Endothelial cell of umbilical vein (primary cell): ENCODE data around the gene FSD2. TPM values are rescaled to one million over a fixed set of nuclear protein-coding genes. Genes with fewer than 3 reads are reported as not detected.

ENCODE experiments used
- BruUV-seq: library from RNA; stranded (reverse); fragments of 400-500 nt; replicated peaks from 2 replicates; lab custom pipeline; 2021; lab: Mats Ljungman, UMichigan
- CTCF ChIA-PET: fragments of 300-600, 350-600 bp; sonication (Branson Sonifier 250); formaldehyde crosslinking; loops from one replicate; lab custom pipeline; 2021; ENCODE audit warnings: antibody characterized with exemption, inconsistent platforms; lab: Charles Lee
- POLR2A ChIA-PET: fragments of 300-600, 350-600 bp; sonication (Branson Sonifier 250); formaldehyde crosslinking; loops from one replicate; lab custom pipeline; 2021; ENCODE audit warnings: antibody characterized with exemption, inconsistent platforms; lab: Charles Lee
- DNase-seq: peaks from one replicate; pipeline ENCODE4 v3.0.0-alpha.2; 2011; ENCODE audit warnings: low read depth, low spot score
- FAIRE-seq: peaks from 2 replicates; lab custom pipeline; 2011; peaks lifted over from hg19 to GRCh38; lab: Jason Lieb, UNC
- H2AFZ ChIP-seq: 2 replicates; pipeline ENCODE4 v1.6.0; 2012; ENCODE audit warnings: low read depth, low read length, control low read depth, inconsistent platforms
- H3K27ac ChIP-seq: 2 replicates; pipeline ENCODE4 v1.5.1; 2011; ENCODE audit warnings: low read depth, mild to moderate bottlenecking, control low read depth, low read length, moderate library complexity; ENCODE audit not compliant: insufficient read depth
- H3K27me3 ChIP-seq, 2 experiments: 2 replicates each; pipeline versions ENCODE4 v1.6.0 to v1.6.1; 2011; ENCODE audit warnings: low read length in 2 of 2, mixed read lengths in 1 of 2; ENCODE audit not compliant: control insufficient read depth in 2 of 2, insufficient read depth in 2 of 2
- H3K36me3 ChIP-seq, 2 experiments: 2 replicates in 1 of 2; 3 replicates in 1 of 2; pipeline ENCODE4 v1.5.1; 2011; ENCODE audit warnings: low read length in 2 of 2, mild to moderate bottlenecking in 1 of 2, moderate library complexity in 1 of 2; ENCODE audit not compliant: control insufficient read depth in 2 of 2, insufficient read depth in 2 of 2; ENCODE audit errors: extremely low read depth in 1 of 2
- H3K4me1 ChIP-seq: 3 replicates; pipeline ENCODE4 v1.5.1; 2011; ENCODE audit warnings: mild to moderate bottlenecking, low read length; ENCODE audit not compliant: control insufficient read depth, insufficient read depth; ENCODE audit errors: extremely low read depth
- H3K4me2 ChIP-seq: 2 replicates; pipeline ENCODE4 v1.6.1; 2011; ENCODE audit warnings: low read length, control low read depth, mixed read lengths; ENCODE audit not compliant: insufficient read depth
- H3K4me3 ChIP-seq, 3 experiments: fragments of 200-600 bp in 1 of 3; sonication (generic), shearing (Covaris generic) in 1 of 3; replicated peaks in 1 of 3; 2 replicates each; pipeline ENCODE4 v1.5.1; 2011 to 2016; ENCODE audit warnings: control low read depth in 3 of 3, low read length in 3 of 3, mild to moderate bottlenecking in 2 of 3, inconsistent platforms in 1 of 3, low read depth in 1 of 3, moderate library complexity in 1 of 3; ENCODE audit not compliant: insufficient read depth in 1 of 3
- H3K79me2 ChIP-seq: 2 replicates; pipeline ENCODE4 v1.6.0; 2012; ENCODE audit warnings: low read length, inconsistent platforms; ENCODE audit not compliant: control insufficient read depth, insufficient read depth
- H3K9ac ChIP-seq: replicated peaks from 2 replicates; pipeline ENCODE3; 2011; ENCODE audit warnings: low read length, control low read depth; ENCODE audit not compliant: insufficient read depth; ENCODE audit errors: extremely low read depth
- H3K9me1 ChIP-seq: replicated peaks from 3 replicates; pipeline ENCODE4 v1.6.0; 2011; ENCODE audit warnings: mild to moderate bottlenecking, low read length; ENCODE audit not compliant: control insufficient read depth, insufficient read depth; ENCODE audit errors: extremely low read depth
- H3K9me3 ChIP-seq: replicated peaks from 2 replicates; pipeline ENCODE4 v1.5.1; 2012; ENCODE audit warnings: low read length, inconsistent platforms; ENCODE audit not compliant: control insufficient read depth, insufficient read depth
- H4K20me1 ChIP-seq: replicated peaks from 2 replicates; pipeline ENCODE3; 2011; ENCODE audit warnings: mild to moderate bottlenecking, low read length; ENCODE audit not compliant: control insufficient read depth, insufficient read depth; ENCODE audit errors: extremely low read depth
- CTCF ChIP-seq, 2 donors: IDR thresholded peaks; 1 replicate in 1 of 2; 2 replicates in 1 of 2; pipeline ENCODE4 v1.5.1; 2011; ENCODE audit warnings: low read length in 2 of 2, mild to moderate bottlenecking in 2 of 2, moderate library complexity in 2 of 2, control low read depth in 1 of 2, inconsistent platforms in 1 of 2, low read depth in 1 of 2; ENCODE audit not compliant: insufficient read depth in 1 of 2; ENCODE audit errors: extremely low read depth in 1 of 2
- EZH2 ChIP-seq: IDR thresholded peaks from 2 replicates; pipeline ENCODE4 v1.6.1; 2012; ENCODE audit warnings: borderline replicate concordance, low read depth, mild to moderate bottlenecking, moderate library complexity, low read length, inconsistent platforms; ENCODE audit not compliant: severe bottlenecking
- FOS ChIP-seq: IDR thresholded peaks from 2 replicates; pipeline ENCODE4 v1.6.1; 2011; ENCODE audit warnings: mild to moderate bottlenecking, low read length, moderate library complexity, borderline replicate concordance; ENCODE audit not compliant: insufficient read depth
- GATA2 ChIP-seq: IDR thresholded peaks from 2 replicates; pipeline ENCODE4 v1.7.0; 2011; ENCODE audit warnings: low read depth, mild to moderate bottlenecking, moderate library complexity, mixed read lengths, low read length; ENCODE audit not compliant: insufficient read length, insufficient read depth
- JUN ChIP-seq: IDR thresholded peaks from 2 replicates; pipeline ENCODE4 v1.6.1; 2011; ENCODE audit warnings: borderline replicate concordance, low read depth; ENCODE audit not compliant: insufficient read length, insufficient read depth
- MAX ChIP-seq: IDR thresholded peaks from 2 replicates; pipeline ENCODE4 v1.6.1; 2011; ENCODE audit not compliant: insufficient read depth, insufficient read length
- MYC ChIP-seq: IDR thresholded peaks from one replicate; pipeline ENCODE4 v1.6.1; 2011; ENCODE audit warnings: mild to moderate bottlenecking, low read depth, low read length
- POLR2A ChIP-seq: IDR thresholded peaks from 2 replicates; pipeline ENCODE4 v1.6.1; 2012; ENCODE audit warnings: low read depth, mild to moderate bottlenecking, control low read depth, low read length
- POLR2AphosphoS5 ChIP-seq: IDR thresholded peaks from 2 replicates; pipeline ENCODE4 v1.6.1; 2012; ENCODE audit warnings: low read depth, mild to moderate bottlenecking, control low read depth, low read length, moderate library complexity; ENCODE audit not compliant: insufficient read depth
- dilution Hi-C: fragments of 300-500 bp; cut with MboI; formaldehyde crosslinking; loops from one replicate; pipeline ENCODE4 v1.15.0; 2019; ENCODE audit warnings: low sequenced_read_pairs; ENCODE audit not compliant: extremely low pct_ligation_motif_present
- intact Hi-C: fragments of 100-400 bp; cut with micrococcal nuclease; formaldehyde crosslinking; loops from one replicate; pipeline ENCODE4 v1.10.0; 2022
- polyA plus RNA-seq, 4 experiments: library from polyadenylated mRNA; depleted of rRNA in 3 of 4; stranded (reverse) in 3 of 4; unstranded in 1 of 4; fragments of >200 nt; gene quantifications; 2 replicates each; pipeline versions ENCODE4 v1.2.1 to v1.2.3, GENCODE V29; 2011 to 2012; ENCODE audit warnings: missing spikeins in 1 of 4
- total RNA-seq: library from RNA; stranded (reverse); gene quantifications from 2 replicates; pipeline ENCODE4 v1.2.3, GENCODE V29; 2021

The FSD2 gene
- total and polyA plus RNA-seq, 2 donors (not counting 3 experiments of a cell fraction or from before 2014, with no cell fraction given), result not detected

- H3K36me3 ChIP-seq, result no peaks in the 10 kb centered on the region
- H3K27me3 ChIP-seq, result peaks cover 0 to 13% of the 10 kb centered on the region in 2 experiments
- no peak for DNase-seq
- BruUV-seq, result no TSS peak
- dilution Hi-C loops, result no loop called here
- H2AFZ ChIP-seq, result no peak overlapping the region
- POLR2A ChIA-PET, result interaction anchor here (0.6 kb wide), 1 partner anchor 163 kb away, joined by 3 read pairs; no protein-coding TSS in a partner anchor
- H3K9me3 ChIP-seq, result no peaks in the 10 kb centered on the region
- CTCF ChIA-PET, result no interaction called here
- TF ChIP-seq MYC, result no peak
- TF ChIP-seq CTCF (IDR thresholded peaks at IDR 0.05; ENCODE audit: extremely low read depth in 1 of 2, insufficient read depth in 1 of 2, low read depth in 1 of 2, low read length in 2 of 2), result no peak
- no peaks in the 10 kb centered on the region for H3K9me1 ChIP-seq
- no peak overlapping the region for H3K9ac ChIP-seq
- H3K4me3 ChIP-seq, result no peak overlapping the region
- FAIRE-seq, result no peak
- no peaks in the 10 kb centered on the region for H4K20me1 ChIP-seq
- no peaks in the 10 kb centered on the region for H3K4me1 ChIP-seq
- H3K4me2 ChIP-seq, result no peak overlapping the region
- no peaks in the 10 kb centered on the region for H3K79me2 ChIP-seq
- intact Hi-C loops, result no loop called here
- no peak overlapping the region for H3K27ac ChIP-seq
These were observed 3.4 kb downstream of the FSD2 start for GRCh38 chr15:82802497-82802896.

DNA sequence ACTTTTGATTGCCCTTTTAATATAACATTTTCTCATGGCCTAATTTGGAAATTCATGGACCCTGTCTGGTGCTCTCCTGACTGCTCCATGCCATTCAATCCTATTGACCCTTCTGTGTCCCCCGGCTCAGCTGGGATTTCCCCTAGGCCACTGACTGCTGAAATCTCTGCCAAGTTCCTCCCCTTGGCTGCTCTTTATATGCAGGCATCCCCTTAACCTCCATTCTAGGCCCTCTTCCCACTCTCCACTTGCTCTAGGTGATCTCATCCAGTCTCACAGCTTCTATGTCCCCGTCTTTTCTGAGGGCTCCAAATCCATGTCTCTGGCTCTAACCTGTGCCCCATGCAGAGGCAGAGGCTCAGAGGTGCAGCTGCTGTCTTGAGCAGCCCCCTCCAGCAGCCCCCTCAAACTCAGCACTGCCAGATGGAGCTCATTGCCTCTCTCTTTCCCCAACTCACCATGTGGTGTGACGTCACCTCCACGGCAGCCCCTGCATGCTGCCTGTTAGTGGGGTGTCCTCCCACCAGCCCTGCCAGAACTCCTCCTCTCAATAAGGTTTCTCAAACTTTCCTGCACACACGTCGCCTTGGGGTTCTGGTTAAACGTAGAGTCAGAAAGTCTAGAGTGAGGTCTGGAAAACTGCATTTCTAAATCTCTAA is 6.6 kb downstream of the FSD2 start:
- no peak overlapping the region for H3K27ac ChIP-seq
- no TSS peak for BruUV-seq
- no peak overlapping the region for H3K4me2 ChIP-seq
- intact Hi-C loops (no loop called here), dilution Hi-C loops (no loop called here)
- POLR2A ChIA-PET, result no interaction called here
- CTCF ChIA-PET, result no interaction called here
- no peaks in the 10 kb centered on the region for H3K79me2 ChIP-seq
- no peak for DNase-seq
- no peak for TF ChIP-seq FOS
- no peak for TF ChIP-seq CTCF (IDR thresholded peaks at IDR 0.05; ENCODE audit: extremely low read depth in 1 of 2, insufficient read depth in 1 of 2, low read depth in 1 of 2, low read length in 2 of 2)
- TF ChIP-seq POLR2A, result no peak
- TF ChIP-seq MYC, result no peak
- TF ChIP-seq JUN, result no peak
- TF ChIP-seq GATA2, result no peak
- no peak for TF ChIP-seq POLR2AphosphoS5
- TF ChIP-seq MAX, result no peak
- TF ChIP-seq EZH2, result no peak
- peaks cover 0 to 8% of the 10 kb centered on the region in 2 experiments for H3K27me3 ChIP-seq
- FAIRE-seq, result no peak
- H3K9ac ChIP-seq, result no peak overlapping the region
- no peaks in the 10 kb centered on the region for H4K20me1 ChIP-seq
- H2AFZ ChIP-seq, result no peak overlapping the region
- no peaks in the 10 kb centered on the region for H3K9me3 ChIP-seq
- H3K36me3 ChIP-seq, result no peaks in the 10 kb centered on the region
- no peak overlapping the region for H3K4me3 ChIP-seq
- no peaks in the 10 kb centered on the region for H3K9me1 ChIP-seq
- no peaks in the 10 kb centered on the region for H3K4me1 ChIP-seq
